HG02571 (cell line): ENCODE results near the gene FOXN1.

Experiments used
- ATAC-seq: cut with Tn5 transposase; IDR thresholded peaks from one replicate; pipeline ENCODE4 v1.9.1; 2021; ENCODE audit warnings: mild to moderate bottlenecking, moderate library complexity; ENCODE audit not compliant: unreplicated experiment

The FOXN1 gene

DNA sequence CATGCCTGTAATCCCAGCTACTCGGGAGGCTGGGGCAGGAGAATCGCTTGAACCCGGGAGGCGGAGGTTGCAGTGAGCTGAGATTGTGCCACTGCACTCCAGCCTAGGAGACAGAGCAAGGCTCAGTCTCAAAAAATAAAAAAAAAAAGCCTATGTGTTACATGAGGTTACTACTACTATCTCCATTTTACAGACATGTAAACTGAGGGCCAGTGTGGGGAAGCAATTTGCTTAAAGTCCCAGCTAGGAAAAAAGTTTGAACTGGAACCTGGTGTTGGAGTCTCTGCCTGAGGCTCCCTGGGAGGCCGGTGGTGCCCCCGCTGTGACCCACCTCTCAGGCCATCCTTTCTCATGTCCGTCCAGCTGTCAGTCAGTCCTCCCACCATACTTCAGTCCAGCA is 28.2 kb upstream of the FOXN1 start:
- no peak for ATAC-seq

DNA sequence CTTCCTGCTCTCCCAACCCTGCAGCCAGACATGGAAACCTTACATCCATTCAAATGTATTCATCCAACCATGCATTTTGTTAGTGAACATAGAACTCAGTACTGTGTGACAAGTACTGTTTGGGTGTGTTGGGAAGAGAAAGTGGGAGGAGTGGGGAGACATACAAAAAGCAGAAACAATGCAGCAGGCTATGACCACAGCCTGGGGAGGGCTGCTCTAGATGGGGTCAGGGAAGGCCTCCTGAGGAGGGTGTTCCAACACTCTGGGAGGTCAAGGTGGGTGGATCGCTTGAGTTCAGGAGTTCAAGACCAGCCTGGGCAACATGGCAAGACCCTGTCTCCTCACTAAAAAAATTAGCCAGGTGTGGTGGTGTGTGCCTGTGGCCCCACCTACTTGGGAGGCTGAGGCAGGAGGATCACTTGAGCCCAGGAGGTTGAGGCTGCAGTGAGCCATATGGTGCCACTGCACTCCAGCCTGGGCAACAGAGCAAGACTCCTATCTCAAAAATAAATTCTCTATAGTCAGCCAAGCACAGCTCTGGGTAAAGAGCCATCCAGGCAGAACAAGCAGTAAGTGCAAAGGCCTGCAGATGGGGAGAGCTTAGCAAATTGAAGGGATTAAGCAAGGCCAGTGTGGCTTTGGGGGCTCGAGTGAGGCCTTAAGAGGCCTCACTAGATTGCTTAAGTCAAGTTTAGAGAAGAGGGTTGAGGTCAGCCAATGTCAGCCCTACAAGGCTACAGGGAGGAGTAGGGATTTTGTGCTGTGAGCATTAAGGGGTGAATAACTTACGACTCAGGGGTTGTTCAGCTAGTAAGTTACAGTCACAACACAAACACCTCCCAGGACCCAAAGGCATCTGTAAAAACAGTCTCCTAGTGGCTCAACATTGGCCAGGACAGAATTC is 27.2 kb upstream of the FOXN1 start:
- ATAC-seq = no peak

- no peak for ATAC-seq
Observed at GRCh38 chr17:28480278-28480677, 25.9 kb upstream of the FOXN1 start.

DNA sequence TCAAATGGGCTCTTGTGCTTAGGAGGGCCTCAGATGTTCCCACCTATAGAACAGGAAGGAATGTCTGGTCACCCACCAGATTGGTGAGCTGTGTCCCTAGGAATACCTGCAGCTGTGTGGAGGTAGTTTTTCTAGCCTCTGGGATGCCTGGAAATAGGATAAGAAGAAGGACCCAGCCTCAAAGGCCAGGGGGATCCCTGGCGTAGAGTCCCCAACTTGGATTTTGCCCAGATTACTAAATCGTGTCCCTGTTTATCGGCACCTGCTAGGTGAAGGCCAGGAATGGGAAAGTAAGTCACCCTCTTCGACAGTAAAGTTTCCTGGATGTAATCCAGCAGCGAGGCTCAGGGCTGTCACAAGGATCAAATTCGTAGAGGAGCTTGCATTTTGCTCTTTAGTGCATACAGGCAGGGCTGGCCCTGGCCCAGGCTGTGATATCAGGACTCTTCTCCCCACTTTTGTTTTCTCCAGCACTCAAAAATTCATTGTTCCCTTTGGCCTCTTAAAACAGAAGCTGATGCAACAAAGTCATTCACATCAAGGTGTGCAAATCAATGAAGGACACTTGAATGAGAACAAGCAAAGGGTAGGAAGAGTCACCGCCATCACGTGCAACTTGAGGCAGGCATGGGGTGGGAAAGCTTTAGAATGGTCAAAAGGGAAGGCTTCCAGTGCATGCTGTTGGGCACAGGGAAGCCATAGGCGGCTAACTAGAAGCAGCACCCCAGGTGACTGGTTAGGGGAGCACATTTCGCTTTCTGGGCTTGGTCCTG is 25.2 kb upstream of the FOXN1 start:
- no peak for ATAC-seq

DNA sequence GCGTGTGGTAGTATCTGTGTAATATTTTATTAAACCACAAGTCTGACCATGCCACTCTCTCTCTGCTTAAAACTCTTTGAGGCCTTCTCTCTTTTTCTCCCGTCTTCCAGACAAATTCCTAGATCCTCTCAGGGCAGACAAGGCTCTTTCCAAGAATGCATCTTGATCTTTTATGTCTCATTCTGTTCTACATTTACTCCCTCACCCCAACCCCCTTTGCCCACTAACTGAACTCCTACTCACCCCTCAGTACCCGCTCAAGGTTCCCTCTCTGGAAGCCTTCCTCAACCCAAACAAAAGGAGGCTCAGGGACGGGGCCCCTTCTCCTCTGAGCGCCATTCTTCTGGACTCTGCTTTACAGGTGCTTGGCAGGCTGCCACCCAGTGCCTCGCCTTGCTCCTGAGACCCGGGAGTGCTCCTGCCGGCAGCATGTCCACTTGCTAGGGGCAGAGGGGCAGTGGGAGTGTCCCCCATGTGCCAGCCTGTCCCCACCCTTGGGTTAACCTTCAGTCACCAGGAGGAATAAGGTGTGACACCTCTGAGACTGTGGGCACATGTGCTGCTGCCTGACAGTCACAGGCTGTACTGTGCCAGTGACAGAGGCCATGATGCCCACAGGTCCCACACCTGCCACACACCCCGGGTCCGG is 23.5 kb upstream of the FOXN1 start:
- ATAC-seq = no peak

GRCh38 chr17:28484296-28484695 is 21.9 kb upstream of the FOXN1 start:
- ATAC-seq = no peak

GRCh38 chr17:28485049-28485448 is 21.1 kb upstream of the FOXN1 start:
- ATAC-seq = no peak

GRCh38 chr17:28487881-28488532 is 18.1 kb upstream of the FOXN1 start:
- no peak for ATAC-seq

GRCh38 chr17:28488533-28489276 is 17.4 kb upstream of the FOXN1 start:
- ATAC-seq = no peak

DNA sequence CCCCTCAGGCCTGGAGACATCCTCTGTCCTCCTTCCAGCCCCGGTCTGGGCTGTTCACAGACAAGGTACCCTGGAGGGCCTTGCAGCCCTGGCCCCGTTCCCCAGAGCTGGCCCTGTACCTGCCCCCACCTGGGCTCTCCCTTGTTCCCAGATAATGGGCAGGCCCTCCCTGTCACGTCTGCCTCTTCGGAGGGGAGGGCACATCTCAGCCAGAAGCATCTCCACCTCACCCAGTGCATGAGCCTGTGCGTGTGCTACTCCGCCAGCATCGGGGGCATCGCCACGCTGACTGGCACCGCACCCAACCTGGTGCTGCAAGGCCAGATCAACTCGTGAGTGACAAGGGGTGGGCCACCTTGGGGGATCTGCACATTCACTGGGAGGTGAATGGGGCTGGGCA is 14.9 kb upstream of the FOXN1 start:
- ATAC-seq = no peak

DNA sequence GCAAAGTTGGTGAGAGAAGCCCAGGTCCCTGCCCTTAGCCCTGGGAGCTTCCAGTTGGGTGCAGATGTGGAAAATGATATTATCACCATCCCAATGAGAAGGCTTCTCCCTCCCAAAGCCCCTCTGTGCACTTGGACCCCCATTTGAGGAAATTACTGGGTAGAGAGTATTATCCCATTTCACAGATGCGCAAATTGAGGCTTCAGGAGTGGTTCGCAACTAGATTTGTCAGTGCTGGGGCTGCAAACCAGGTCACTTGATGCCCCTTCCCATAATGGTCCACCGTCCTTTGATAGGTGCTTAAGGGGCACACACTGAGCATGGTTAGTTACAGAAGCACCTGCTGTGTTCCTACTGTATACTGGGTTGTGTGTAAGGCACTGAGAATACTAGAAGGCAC is 14.3 kb upstream of the FOXN1 start:
- no peak for ATAC-seq

- no peak for ATAC-seq
Observed at GRCh38 chr17:28492352-28493310, 13.5 kb upstream of the FOXN1 start.

DNA sequence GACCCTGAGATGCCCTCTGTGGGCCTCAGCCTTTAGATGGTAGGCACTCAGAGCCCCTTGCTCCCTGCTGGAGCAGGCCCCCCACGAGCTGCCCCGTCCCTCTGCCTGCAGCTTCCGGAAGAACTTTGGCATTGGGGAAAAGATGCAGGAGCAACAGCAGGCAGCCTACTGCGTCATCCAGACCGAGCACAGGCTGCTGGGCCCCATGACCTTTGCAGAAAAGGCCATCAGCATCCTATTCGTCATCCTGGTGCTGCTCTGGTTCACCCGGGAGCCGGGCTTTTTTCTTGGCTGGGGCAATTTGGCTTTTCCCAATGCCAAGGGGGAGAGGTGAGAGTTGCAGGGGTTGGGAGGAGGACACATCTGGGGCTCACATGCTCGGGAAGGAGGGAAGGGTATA is 12.7 kb upstream of the FOXN1 start:
- ATAC-seq = no peak

DNA sequence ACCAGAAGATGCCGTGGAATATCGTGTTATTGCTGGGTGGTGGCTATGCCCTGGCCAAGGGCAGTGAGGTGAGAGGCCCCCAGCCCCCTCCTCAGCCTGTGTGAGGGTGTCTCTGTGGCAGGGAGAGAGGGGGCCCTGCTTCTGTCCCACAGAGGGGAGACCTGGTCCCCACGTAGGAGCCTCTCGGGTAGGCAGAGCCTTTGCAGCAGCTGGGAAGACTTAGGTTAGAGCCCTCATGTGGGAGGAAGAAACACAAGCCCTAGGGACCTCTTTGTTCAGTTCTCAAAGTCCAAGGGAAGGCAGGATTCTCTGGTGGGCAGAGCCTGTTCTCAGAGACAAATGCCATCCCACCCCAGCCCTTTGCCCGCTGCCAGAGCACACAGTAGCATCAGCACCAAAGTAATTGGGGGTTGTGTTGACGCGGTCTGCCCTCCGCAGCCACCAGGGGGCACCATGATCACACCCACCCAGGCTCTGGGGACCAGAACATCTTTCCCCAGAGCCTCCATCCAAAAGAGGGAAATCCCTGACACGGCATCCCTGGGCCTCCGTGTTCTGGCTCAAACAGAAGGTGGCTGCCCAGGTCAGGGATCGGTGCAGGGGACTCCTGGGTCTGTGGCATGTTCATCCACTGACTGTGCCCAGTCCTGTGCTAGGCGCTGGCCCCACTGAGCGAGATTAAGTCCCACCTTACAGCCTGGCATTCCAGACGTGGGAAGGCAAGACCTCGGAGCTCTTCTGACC is 11.5 kb upstream of the FOXN1 start:
- ATAC-seq = no peak

- no peak for ATAC-seq
Observed at GRCh38 chr17:28495635-28496034, 10.5 kb upstream of the FOXN1 start.

DNA sequence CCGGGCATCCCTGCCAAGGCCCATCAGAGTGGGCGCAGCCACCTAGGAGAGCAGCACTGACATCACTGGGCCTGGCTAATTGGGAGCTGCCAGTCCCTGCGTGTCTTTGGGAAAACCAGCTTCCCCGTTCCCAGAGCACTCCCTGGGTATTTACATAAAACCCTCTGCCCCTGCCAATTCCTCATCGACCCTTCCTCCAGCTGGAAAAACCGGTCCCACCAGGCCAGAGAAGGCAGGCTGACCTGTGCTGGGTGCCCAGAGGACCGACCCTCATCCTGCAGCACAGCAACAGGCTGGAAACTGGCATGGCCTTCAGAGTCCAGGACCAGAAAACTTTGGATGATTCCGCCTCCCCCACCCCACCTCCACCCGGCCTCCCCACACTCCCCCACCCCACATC is 8.2 kb upstream of the FOXN1 start:
- no peak for ATAC-seq

DNA sequence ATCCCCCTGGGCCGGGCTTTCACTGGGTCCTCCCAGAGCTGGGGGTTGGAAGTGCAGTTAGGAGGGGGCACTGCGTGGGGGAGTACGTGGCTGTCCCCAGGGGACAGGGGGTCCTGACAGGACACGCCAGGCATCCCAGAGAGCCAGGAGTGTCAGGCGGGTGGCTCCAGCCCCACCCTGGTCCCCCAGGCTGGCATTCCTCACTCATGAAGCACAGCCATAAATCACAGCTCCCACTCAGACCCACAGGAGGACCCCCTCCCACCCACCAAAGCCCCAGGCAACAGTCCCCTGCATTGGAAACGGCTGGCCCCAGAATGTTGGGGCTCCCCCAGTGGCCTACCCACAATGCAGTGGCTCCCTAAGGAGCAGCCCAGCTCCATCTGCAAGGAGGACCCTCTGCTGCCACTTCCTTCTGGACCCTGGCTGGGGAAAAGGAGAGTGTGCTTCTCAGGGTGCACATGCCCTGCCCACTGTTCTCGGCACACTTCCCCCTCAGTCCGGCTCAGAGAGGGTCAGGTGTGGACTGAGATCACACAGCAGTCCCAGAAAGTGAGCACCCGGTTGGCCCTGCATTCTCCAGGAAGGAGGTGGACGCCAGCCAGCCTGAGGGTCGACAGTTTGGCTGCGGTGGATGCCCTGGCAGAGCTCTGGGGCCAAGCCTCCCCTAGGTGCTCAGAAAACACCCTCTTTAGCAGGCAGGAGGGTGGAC is 7.3 kb upstream of the FOXN1 start:
- no peak for ATAC-seq

DNA sequence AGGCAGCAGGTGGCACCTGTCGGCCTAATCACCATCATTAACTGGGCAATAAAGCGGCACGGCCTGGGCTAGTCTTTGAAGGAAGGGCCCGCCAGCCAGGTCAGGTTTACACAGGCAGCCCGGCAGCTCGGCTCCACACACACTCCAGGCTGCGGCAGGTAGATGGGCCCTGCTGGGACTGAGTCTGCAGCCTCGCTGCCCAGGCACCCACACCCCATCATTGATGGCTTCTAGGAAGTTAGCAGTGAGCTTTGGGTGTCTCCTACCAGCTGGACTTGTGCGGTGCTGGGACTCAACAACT is 6.8 kb upstream of the FOXN1 start:
- no peak for ATAC-seq
